ENCODE measurements around the gene TTC31.

The TTC31 gene

DNA sequence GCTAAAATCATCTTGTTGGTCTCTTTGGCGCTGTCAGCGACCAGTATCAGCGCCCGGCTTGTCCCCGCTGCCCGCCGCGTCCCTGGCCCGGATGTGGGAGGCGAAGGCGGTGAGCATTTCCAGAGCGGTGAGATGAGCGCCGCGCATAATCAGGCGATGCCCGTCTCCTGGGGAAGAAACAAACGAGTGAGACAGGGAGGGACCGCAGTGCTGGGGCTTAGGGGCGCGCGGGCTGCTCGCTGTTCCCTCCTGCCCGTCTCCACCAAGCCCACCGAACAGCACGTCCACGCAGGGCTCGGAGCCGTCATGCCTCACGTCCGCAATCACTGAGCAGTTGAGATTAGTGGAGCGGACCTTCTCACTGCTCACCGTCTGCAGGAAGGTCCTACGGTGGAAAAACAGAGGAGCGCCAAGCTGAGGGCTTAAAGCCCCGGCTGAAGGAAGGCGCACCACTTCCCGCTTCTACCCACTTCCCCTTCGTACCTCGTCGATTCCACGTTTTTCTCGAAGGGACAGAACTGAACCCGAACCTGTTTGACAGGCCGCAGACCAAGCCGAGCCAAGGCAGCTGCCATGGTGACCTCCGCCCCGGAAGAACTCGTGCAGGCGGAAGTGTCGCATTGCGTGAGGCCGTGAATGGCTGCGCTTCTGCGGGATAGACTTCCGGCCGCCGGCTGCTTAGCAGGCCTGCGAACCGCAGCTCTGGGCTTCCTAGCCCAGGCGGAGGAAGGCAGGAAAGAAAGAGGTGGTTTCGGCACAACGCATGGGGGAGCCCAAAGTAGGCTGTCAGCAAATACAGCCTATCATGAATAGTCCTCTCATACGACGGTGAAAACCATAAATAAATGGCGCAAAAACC, 10.6 kb upstream of the TTC31 start, which contains the start of gene MRPL53:
MRPL53 (minus strand) TSS at position 595 of the 859 bp plus-strand sequence; CDS start at position 575, 20 bp downstream.
- peak within 1 kb of the TSS; percentile 90 for H3K27ac ChIP-seq (ENCODE audit: low read length)
- DNase-seq = peak; percentile 96
- H3F3A ChIP-seq (ENCODE audit: insufficient read depth, low read length) = peaks cover 34% of the 10 kb centered on the region
- no peaks in the 10 kb centered on the region for H3K9me2 ChIP-seq (replicated peaks; ENCODE audit: insufficient read depth, low read length)
- peaks cover 5% of the 10 kb centered on the region; the same call in 1 of the 2 replicates for H3K4me1 ChIP-seq (ENCODE audit: low read length)
- H3K27me3 ChIP-seq (replicated peaks; ENCODE audit: insufficient read depth, low read length) = no peaks in the 10 kb centered on the region
- TF ChIP-seq, protein P1, sequence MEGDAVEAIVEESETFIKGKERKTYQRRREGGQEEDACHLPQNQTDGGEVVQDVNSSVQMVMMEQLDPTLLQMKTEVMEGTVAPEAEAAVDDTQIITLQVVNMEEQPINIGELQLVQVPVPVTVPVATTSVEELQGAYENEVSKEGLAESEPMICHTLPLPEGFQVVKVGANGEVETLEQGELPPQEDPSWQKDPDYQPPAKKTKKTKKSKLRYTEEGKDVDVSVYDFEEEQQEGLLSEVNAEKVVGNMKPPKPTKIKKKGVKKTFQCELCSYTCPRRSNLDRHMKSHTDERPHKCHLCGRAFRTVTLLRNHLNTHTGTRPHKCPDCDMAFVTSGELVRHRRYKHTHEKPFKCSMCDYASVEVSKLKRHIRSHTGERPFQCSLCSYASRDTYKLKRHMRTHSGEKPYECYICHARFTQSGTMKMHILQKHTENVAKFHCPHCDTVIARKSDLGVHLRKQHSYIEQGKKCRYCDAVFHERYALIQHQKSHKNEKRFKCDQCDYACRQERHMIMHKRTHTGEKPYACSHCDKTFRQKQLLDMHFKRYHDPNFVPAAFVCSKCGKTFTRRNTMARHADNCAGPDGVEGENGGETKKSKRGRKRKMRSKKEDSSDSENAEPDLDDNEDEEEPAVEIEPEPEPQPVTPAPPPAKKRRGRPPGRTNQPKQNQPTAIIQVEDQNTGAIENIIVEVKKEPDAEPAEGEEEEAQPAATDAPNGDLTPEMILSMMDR (IDR thresholded peaks at IDR 0.05; ENCODE audit: low read length) = no peak
- TF ChIP-seq EZH2phosphoT487 (IDR thresholded peaks at IDR 0.05; ENCODE audit: low read length) = no peak
- no peak for TF ChIP-seq EZH2 (optimal IDR thresholded peaks at IDR 0.05; ENCODE audit: low read depth, low read length)
- no peaks in the 10 kb centered on the region for H4K20me1 ChIP-seq (ENCODE audit: insufficient read depth, low read length)
- H2AFZ ChIP-seq (ENCODE audit: low read length) = peak within 1 kb of the TSS; percentile 93
- peak within 1 kb of the TSS; percentile 99 for H3K4me3 ChIP-seq (ENCODE audit: low read length)
- H3K9ac ChIP-seq (ENCODE audit: low read length) = peak within 1 kb of the TSS; percentile 87
- H3K79me2 ChIP-seq (ENCODE audit: low read length) = peaks cover 6% of the 10 kb centered on the region
- no peaks in the 10 kb centered on the region for H3K9me3 ChIP-seq (replicated peaks; ENCODE audit: insufficient read depth, low read length)
- no peaks in the 10 kb centered on the region; the same call in 1 of the 2 replicates for H3K36me3 ChIP-seq (replicated peaks; ENCODE audit: insufficient read depth, low read length)
- peak within 1 kb of the TSS; percentile 93 for H3K4me2 ChIP-seq (ENCODE audit: low read depth, low read length)

DNA sequence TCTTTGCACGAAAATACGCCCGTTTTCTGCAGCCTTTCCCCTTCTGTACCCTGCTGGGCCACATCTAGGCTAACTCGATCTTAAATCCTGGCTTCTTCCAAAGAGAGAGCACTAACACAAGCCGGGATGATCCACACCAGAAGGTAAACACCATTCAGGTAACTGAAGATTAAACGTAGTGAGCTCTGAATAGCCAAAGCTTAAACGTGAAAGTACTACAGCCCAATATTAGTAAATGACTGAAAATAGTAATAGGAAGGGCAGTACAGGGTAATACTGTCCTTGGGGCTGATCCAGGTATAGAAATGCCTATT, 10.0 kb upstream of the TTC31 start:
- no peaks in the 10 kb centered on the region for H3K9me3 ChIP-seq (replicated peaks; ENCODE audit: insufficient read depth, low read length)
- no peaks in the 10 kb centered on the region for H3K9me2 ChIP-seq (replicated peaks; ENCODE audit: insufficient read depth, low read length)
- peak overlapping the region; percentile 93 for H3K4me2 ChIP-seq (ENCODE audit: low read depth, low read length)
- TF ChIP-seq, protein P1 (IDR thresholded peaks at IDR 0.05; ENCODE audit: low read length) = no peak
- TF ChIP-seq EZH2phosphoT487 (IDR thresholded peaks at IDR 0.05; ENCODE audit: low read length) (no peak), EZH2 (optimal IDR thresholded peaks at IDR 0.05; ENCODE audit: low read depth, low read length) (no peak)
- DNase-seq = no peak
- peak overlapping the region; percentile 99 for H3K4me3 ChIP-seq (ENCODE audit: low read length)
- H3K79me2 ChIP-seq (ENCODE audit: low read length) = peaks cover 6% of the 10 kb centered on the region
- peak overlapping the region; percentile 93 for H2AFZ ChIP-seq (ENCODE audit: low read length)
- H3K4me1 ChIP-seq (ENCODE audit: low read length) = peaks cover 5% of the 10 kb centered on the region; the same call in 1 of the 2 replicates
- H3K27ac ChIP-seq (ENCODE audit: low read length) = peak overlapping the region; percentile 90
- H3K36me3 ChIP-seq (replicated peaks; ENCODE audit: insufficient read depth, low read length) = no peaks in the 10 kb centered on the region; the same call in 1 of the 2 replicates
- no peaks in the 10 kb centered on the region for H4K20me1 ChIP-seq (ENCODE audit: insufficient read depth, low read length)
- no peaks in the 10 kb centered on the region for H3K27me3 ChIP-seq (replicated peaks; ENCODE audit: insufficient read depth, low read length)
- H3F3A ChIP-seq (ENCODE audit: insufficient read depth, low read length) = peaks cover 34% of the 10 kb centered on the region
- H3K9ac ChIP-seq (ENCODE audit: low read length) = peak overlapping the region; percentile 87

DNA sequence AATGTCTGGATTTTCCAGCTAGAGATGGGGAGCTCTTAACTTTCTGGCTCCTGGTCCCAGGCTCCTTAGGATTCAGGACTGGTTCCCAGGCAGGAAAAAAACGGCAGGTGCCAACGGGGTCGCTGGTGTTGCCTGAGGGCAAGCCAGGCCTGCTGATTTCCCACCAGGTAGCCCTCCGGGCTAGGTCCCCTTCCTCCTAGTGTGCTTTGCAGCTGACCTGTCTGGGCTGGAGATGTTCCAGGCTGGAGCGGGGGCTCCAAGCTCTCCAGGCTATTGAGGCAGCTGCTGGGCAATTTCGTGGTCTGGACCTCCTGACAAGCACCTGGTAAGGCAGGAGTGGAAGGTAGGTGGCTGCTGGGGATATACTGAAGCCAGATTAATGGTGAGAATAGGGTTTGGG, 8.4 kb upstream of the TTC31 start:
- H3K4me2 ChIP-seq (ENCODE audit: low read depth, low read length) = no peak overlapping the region
- no peaks in the 10 kb centered on the region for H4K20me1 ChIP-seq (ENCODE audit: insufficient read depth, low read length)
- H3K4me1 ChIP-seq (ENCODE audit: low read length) = peaks cover 5% of the 10 kb centered on the region; the same call in 1 of the 2 replicates
- H3K4me3 ChIP-seq (ENCODE audit: low read length) = no peak overlapping the region
- TF ChIP-seq EZH2 (optimal IDR thresholded peaks at IDR 0.05; ENCODE audit: low read depth, low read length) (no peak), EZH2phosphoT487 (IDR thresholded peaks at IDR 0.05; ENCODE audit: low read length) (no peak)
- TF ChIP-seq, protein P1 (IDR thresholded peaks at IDR 0.05; ENCODE audit: low read length) = no peak
- no peak overlapping the region for H3K27ac ChIP-seq (ENCODE audit: low read length)
- H3K36me3 ChIP-seq (replicated peaks; ENCODE audit: insufficient read depth, low read length) = no peaks in the 10 kb centered on the region; the same call in 1 of the 2 replicates
- H3K9ac ChIP-seq (ENCODE audit: low read length) = no peak overlapping the region
- H3K27me3 ChIP-seq (replicated peaks; ENCODE audit: insufficient read depth, low read length) = no peaks in the 10 kb centered on the region
- DNase-seq = no peak
- no peaks in the 10 kb centered on the region for H3K9me3 ChIP-seq (replicated peaks; ENCODE audit: insufficient read depth, low read length)
- H3K79me2 ChIP-seq (ENCODE audit: low read length) = peaks cover 6% of the 10 kb centered on the region
- H3K9me2 ChIP-seq (replicated peaks; ENCODE audit: insufficient read depth, low read length) = no peaks in the 10 kb centered on the region
- no peak overlapping the region for H2AFZ ChIP-seq (ENCODE audit: low read length)
- H3F3A ChIP-seq (ENCODE audit: insufficient read depth, low read length) = peaks cover 34% of the 10 kb centered on the region

All from MM.1S (cell line).